Measurements from ENCODE around the gene CX3CL1.
"Not testable (repeated sequence)": the region's sequence is repeated elsewhere in the genome, so short reads cannot be mapped to it uniquely, and the experiment has no call there.

CX3CL1 gene

DNA sequence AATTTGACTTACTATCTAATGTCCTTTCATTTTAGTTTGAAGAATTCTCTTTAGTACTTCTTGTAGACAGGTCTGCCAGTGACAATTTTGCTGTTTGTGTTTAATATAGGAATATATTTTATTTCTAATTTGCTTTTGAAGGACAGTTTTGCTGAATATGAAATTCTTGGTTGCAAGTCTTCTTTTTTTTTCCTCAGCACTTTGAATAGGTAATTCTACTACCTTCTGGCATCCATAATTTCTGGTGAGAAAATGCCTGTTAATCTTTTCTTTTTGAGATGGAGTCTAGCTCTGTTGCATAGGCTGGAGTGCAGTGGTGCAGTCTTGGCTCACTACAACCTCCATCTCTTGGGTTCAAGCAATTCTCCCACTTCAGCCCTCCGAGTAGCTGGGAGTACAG lies 38.9 kb upstream of the CX3CL1 start:
- intact Hi-C loops (cut with DNase I; ENCODE audit: low total_unique reads): no loop called here
- TF ChIP-seq, protein P1, sequence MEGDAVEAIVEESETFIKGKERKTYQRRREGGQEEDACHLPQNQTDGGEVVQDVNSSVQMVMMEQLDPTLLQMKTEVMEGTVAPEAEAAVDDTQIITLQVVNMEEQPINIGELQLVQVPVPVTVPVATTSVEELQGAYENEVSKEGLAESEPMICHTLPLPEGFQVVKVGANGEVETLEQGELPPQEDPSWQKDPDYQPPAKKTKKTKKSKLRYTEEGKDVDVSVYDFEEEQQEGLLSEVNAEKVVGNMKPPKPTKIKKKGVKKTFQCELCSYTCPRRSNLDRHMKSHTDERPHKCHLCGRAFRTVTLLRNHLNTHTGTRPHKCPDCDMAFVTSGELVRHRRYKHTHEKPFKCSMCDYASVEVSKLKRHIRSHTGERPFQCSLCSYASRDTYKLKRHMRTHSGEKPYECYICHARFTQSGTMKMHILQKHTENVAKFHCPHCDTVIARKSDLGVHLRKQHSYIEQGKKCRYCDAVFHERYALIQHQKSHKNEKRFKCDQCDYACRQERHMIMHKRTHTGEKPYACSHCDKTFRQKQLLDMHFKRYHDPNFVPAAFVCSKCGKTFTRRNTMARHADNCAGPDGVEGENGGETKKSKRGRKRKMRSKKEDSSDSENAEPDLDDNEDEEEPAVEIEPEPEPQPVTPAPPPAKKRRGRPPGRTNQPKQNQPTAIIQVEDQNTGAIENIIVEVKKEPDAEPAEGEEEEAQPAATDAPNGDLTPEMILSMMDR (IDR thresholded peaks at IDR 0.05): no peak
- no peaks in the 10 kb centered on the region for H3K36me3 ChIP-seq
- H3K27me3 ChIP-seq: no peaks in the 10 kb centered on the region
- H3K4me3 ChIP-seq: no peak overlapping the region
- H3K4me1 ChIP-seq: peaks cover 0 to 10% (median 3%) of the 10 kb centered on the region in 4 donors
- H3K9me3 ChIP-seq: no peaks in the 10 kb centered on the region
- H3K27ac ChIP-seq: no peak overlapping the region
- no peak for DNase-seq

DNA sequence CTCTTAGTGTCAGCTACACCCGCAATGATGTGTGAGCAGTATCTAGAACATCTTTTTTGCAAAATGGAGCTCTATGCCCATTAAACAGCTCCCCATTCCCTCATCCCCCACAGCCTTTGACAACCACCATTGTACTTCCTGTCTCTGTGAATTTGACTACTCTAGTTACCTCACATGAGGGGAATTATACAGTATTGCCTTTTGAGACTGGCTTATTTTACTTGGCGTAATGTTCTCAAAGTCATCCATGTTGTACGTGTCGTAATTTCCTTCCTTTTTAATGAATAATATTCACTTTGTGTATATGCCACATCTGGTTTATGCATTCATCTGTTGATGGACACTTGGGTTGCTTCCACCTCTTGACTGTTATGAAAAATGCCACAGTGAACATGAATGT lies 36.9 kb upstream of the CX3CL1 start:
- no peak overlapping the region for H3K4me3 ChIP-seq
- no peaks in the 10 kb centered on the region for H3K27me3 ChIP-seq
- no peak for DNase-seq
- H3K27ac ChIP-seq: no peak overlapping the region
- H3K4me1 ChIP-seq: no peaks in the 10 kb centered on the region
- intact Hi-C loops (cut with DNase I; ENCODE audit: low total_unique reads): no loop called here
- H3K36me3 ChIP-seq: no peaks in the 10 kb centered on the region
- H3K9me3 ChIP-seq: no peaks in the 10 kb centered on the region
- TF ChIP-seq, protein P1 (IDR thresholded peaks at IDR 0.05): no peak

DNA sequence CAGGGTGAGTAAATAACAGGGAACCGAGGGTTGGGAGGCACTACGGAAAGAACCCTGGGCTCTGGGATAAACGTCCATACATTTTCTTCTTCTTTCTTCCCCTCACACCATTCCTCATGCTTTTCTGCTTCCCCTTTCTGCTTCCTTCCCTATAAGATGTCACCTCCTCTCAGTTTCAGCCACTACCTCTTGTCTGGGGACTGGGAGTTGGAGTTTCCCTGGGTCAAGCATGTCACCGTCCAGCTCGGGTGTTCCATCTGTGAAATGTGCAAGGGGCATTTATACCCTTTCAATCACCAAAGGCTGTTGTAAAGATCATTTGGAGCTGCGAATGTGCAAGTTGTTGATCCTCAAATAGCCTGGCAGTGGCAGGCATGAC lies 31.2 kb upstream of the CX3CL1 start:
- Histone ChIP-seq H3K4me1 (no peaks in the 10 kb centered on the region), H3K27ac (no peak overlapping the region), H3K9me3 (no peaks in the 10 kb centered on the region), H3K36me3 (no peaks in the 10 kb centered on the region), H3K4me3 (no peak overlapping the region), H3K27me3 (no peaks in the 10 kb centered on the region)
- no peak for DNase-seq
- TF ChIP-seq, protein P1 (IDR thresholded peaks at IDR 0.05): no peak
- intact Hi-C loops (cut with DNase I; ENCODE audit: low total_unique reads): no loop called here

DNA sequence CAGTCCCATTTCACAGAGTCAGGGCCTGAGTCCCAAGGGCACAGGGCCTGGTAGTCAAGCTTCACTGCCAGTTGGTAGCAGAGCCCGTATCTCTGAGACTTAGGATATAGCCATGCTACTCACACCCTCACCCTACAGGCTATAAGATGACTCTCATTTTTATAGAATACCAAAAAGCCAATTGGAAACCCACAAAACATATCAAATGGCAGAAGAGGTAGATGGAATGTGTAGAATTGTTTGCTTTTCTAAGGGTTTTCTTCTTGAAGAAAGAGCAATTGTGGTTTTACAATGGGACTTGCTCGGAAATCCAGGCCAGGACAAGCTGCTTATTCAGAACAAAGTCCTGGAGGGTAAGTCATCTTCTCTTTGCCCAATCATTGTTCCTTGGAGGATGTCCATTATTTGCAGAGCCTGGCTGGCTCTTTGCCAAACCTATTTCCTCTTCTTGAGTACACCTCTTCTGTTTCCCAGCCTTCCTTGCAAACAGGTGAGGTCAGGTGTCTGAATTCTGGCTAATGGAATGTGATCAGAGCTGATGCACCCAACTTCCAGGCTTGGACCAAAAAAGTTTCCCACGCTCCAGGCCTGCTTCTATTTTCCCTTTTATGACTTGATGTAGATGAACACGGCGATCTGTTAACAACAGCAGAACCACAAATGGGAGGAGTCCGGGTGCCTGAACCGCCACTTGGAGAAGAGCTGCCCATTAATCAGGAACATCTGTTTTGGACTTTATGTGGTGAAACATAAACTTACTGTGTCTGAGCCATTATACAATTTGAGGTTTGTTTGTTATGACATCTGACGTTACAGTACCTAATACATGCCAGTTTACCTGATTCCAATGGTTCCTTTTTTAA lies 30.6 kb upstream of the CX3CL1 start:
- no peak for DNase-seq
- no peaks in the 10 kb centered on the region for H3K9me3 ChIP-seq
- no peaks in the 10 kb centered on the region for H3K36me3 ChIP-seq
- intact Hi-C loops (cut with DNase I; ENCODE audit: low total_unique reads): no loop called here
- no peak overlapping the region for H3K27ac ChIP-seq
- TF ChIP-seq, protein P1 (IDR thresholded peaks at IDR 0.05): no peak
- no peaks in the 10 kb centered on the region for H3K4me1 ChIP-seq
- no peaks in the 10 kb centered on the region for H3K27me3 ChIP-seq
- no peak overlapping the region for H3K4me3 ChIP-seq

DNA sequence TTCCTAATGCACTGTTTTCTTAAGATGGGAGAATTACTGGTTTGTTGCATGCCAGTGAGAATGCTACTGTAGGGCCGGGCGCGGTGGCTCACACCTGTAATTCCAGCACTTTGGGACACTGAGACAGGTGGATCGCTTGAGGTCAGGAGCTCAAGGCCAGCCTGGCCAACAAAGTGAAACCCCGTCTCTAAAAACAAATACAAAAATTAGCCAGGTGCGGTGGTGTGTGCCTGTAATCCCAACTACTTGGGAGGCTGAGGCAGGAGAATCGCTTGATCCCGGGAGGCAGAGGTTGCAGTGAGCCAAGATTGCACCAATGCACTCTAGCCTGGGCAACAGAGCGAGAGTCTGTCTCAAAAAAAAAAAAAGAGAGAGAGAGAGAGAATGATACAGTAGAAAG lies 29.7 kb upstream of the CX3CL1 start:
- H3K4me1 ChIP-seq; H3K9me3 ChIP-seq; H3K36me3 ChIP-seq; DNase-seq; H3K4me3 ChIP-seq; H3K27ac ChIP-seq; intact Hi-C loops (cut with DNase I; ENCODE audit: low total_unique reads); H3K27me3 ChIP-seq: not testable (repeated sequence)

DNA sequence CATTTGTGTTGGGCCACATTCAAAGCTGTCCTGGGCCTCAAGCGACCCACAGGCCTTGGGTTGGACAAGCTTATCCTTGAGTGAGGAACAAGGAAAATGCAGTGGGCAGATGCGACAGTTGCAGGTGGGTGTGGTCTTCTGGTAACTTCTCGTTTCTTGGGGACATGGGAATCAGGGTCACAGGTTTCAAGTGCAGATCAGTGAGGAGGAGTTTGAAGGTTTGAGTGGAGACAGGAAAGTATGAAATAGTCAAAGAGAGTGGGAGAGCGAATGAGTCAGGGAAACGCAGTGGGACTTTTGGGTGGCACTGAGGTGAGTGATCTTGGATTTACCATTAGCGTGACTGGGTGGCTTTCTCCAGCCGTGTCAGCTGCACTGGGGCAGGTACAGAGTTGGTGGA lies 29.1 kb upstream of the CX3CL1 start:
- H3K27me3 ChIP-seq: peaks cover 0 to 2% of the 10 kb centered on the region in 2 donors
- no peak overlapping the region for H3K4me3 ChIP-seq
- TF ChIP-seq, protein P1 (IDR thresholded peaks at IDR 0.05): no peak
- no peak for DNase-seq
- intact Hi-C loops (cut with DNase I; ENCODE audit: low total_unique reads): no loop called here
- no peaks in the 10 kb centered on the region for H3K9me3 ChIP-seq
- H3K27ac ChIP-seq: no peak overlapping the region
- no peaks in the 10 kb centered on the region for H3K4me1 ChIP-seq
- no peaks in the 10 kb centered on the region for H3K36me3 ChIP-seq

DNA sequence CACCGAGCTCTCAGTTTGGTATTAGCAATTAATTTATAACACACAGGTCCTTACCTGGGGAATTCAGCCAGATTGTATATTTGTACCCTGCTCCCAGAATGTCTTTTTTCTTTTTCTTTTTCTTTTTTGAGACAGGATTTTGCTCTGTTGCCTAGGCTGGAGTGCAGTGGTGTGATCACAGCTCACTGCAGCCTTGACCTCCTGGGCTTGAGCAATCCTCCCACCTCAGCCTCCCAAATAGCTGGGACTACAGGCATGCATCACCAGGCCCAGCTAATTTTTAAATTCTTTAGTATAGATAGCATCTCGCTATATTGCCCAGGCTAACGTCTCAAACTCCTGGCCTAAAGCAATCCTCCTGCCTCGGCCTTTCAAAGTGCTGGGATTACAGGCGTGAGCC lies 28.2 kb upstream of the CX3CL1 start:
- H3K4me3 ChIP-seq; intact Hi-C loops (cut with DNase I; ENCODE audit: low total_unique reads); H3K27ac ChIP-seq; H3K27me3 ChIP-seq; H3K9me3 ChIP-seq; DNase-seq; H3K4me1 ChIP-seq; H3K36me3 ChIP-seq: not testable (repeated sequence)

All from tibial artery (tissue), 4 donors.